GM13977 (cell line): ENCODE results near the gene GNL1.

Experiments used
- DNase-seq: peaks from one replicate; pipeline ENCODE4 v3.0.0; 2012; ENCODE audit warnings: low spot score
- in situ Hi-C: fragments of 300-500 bp; cut with MboI; formaldehyde crosslinking; loops from one replicate; pipeline ENCODE4 v1.12.0; 2022; ENCODE audit warnings: low sequenced_read_pairs, low pct_unique_long_range_greater_than_20kb, mixed read lengths, inconsistent platforms; ENCODE audit not compliant: unreplicated experiment
- TF ChIP-seq, protein P1 (sequence below): IDR thresholded peaks from 2 replicates; pipeline ENCODE4 v1.5.1; 2012; ENCODE audit warnings: mild to moderate bottlenecking, control low read depth; ENCODE audit not compliant: insufficient read depth; ENCODE audit errors: extremely low read depth, missing control alignments

GNL1 gene

DNA sequence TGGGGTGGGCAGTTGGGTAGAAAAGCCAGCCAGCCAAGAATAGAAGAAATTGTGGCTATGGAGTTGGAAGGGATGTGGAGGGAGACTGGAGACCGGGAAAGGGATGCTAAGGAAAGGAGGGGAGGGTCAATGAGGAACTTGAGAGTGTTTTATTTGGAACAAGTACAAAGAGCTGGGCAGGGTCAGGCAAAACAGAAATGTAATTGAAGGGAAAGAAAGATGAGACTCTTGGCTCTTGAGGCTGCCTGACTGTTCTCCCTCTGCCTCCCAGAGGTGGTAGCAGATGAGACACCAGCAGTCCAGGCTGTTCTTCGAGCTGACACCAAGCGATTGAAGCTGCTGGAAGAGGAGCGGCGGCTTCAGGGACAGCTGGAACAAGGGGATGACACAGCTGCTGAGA is 27.6 kb upstream of the GNL1 start:
- in situ Hi-C loops: no loop called here
- no peak for DNase-seq

DNA sequence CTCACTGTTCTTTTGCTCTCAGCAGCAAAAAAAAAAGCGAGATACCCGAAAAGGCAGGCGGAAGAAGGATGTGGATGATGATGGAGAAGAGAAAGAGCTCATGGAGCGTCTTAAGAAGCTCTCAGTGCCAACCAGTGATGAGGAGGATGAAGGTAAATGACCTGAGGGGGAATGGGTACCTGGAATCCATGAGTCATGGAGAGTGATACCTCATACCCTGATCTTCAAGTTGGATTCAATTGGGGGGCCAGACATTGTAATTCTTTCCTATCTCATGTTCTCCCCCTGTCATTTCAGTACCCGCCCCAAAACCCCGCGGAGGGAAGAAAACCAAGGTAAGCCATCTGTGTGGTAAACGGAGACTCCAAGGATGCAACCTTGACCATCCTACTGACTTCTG is 21.8 kb upstream of the GNL1 start:
- no peak for DNase-seq
- in situ Hi-C loops: no loop called here
- TF ChIP-seq, protein P1, sequence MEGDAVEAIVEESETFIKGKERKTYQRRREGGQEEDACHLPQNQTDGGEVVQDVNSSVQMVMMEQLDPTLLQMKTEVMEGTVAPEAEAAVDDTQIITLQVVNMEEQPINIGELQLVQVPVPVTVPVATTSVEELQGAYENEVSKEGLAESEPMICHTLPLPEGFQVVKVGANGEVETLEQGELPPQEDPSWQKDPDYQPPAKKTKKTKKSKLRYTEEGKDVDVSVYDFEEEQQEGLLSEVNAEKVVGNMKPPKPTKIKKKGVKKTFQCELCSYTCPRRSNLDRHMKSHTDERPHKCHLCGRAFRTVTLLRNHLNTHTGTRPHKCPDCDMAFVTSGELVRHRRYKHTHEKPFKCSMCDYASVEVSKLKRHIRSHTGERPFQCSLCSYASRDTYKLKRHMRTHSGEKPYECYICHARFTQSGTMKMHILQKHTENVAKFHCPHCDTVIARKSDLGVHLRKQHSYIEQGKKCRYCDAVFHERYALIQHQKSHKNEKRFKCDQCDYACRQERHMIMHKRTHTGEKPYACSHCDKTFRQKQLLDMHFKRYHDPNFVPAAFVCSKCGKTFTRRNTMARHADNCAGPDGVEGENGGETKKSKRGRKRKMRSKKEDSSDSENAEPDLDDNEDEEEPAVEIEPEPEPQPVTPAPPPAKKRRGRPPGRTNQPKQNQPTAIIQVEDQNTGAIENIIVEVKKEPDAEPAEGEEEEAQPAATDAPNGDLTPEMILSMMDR: no peak

More for the DNA sequence above, 27.6 kb upstream of the GNL1 start:
- TF ChIP-seq, protein P1: no peak

DNA sequence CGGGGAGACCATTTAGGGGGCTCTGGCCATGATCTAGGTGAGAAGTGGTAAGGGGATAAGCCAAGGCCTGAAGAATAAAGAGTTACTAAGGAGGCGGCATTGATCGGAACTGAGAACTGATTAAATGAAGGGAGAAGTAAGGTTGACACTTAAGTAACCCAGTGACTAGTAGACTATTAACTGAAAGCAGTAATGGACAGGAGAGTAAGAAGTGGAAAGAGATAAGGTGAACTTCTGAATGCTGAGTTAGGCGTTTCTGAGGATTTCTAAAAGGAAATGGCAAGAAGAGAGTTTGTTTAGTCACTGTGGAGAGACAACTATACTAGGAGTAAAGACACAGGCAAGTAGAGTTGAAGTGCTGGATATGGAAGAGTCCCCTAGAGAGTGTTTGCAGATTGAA is 16.8 kb upstream of the GNL1 start:
- TF ChIP-seq, protein P1: no peak
- in situ Hi-C loops: no loop called here
- no peak for DNase-seq

DNA sequence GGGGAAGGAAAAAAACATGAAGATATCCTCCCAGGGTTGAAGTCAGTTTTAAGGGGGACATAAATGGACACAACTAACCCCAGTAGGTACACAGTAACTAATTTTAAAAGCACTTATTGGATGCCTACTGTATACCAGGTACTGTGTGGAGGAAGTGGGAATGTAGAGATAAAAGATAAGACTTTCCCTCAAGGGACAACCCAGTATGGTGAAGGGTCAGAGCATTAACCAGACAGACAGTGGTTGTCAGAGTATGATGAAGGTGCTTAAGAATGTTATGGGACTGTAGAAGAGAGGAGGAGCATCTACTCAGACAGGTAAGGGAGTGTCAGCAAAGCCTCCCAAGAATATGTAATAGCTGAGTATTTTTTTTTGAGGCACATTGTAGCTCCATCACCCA is 15.9 kb upstream of the GNL1 start:
- in situ Hi-C loops: no loop called here
- TF ChIP-seq, protein P1: no peak
- DNase-seq: no peak

DNA sequence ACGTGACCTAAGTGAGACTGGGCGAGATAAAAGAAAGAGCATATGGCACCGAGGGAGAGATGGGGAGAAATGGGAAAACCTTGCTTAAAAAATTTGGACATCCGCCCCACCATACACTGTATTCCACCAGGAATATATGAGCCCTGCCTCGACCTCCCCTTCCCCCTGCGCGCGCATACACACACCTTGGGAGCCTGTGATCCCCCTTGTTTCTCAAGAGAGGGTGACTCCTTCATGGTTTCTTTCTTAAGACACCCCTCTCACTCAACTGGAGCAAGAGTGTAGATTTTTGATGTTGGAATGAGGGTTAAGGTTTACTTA is 15.4 kb upstream of the GNL1 start:
- TF ChIP-seq, protein P1: no peak

DNA sequence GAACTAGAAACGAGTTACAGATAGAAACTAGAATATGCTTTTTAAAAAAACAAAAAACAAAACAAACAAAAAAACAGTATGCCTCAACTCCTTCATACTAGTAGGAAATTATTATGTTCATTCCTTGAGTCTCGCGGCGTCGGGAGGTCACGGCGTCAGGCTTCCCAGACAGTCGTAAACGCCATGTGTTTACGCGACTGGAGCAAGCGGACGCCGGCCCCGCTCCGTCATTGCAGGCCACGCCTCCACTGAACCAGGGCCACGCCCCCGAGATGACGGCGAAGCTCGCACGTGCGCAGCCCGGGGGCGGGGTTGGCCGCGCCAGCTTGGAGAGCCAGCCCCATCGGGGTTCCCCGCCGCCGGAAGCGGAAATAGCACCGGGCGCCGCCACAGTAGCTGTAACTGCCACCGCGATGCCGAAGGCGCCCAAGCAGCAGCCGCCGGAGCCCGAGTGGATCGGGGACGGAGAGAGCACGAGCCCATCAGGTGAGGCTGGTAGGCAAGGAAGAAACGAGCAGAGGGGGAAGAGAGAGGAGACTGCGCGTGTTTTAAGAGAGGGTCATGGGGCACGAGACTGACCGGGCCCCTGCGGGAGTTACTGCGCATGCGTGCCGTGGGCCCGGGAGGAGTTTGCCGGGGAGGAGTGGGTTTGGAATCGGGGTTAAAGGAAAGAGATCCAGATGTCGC is 14.9 kb upstream of the GNL1 start, which contains the start of gene ABCF1:
ABCF1 (plus strand) TSS at position 368 of the 687 bp plus-strand sequence; CDS start at position 414, 46 bp downstream.
- DNase-seq: peak; percentile 98
- in situ Hi-C loops: no loop called here
- TF ChIP-seq, protein P1: no peak

More for the DNA sequence above, 15.4 kb upstream of the GNL1 start:
- in situ Hi-C loops: no loop called here
- no peak for DNase-seq
